ENCODE results near the gene HSD11B1L. TPM values are rescaled to one million over a fixed set of nuclear protein-coding genes. Genes with fewer than 3 reads are reported as not detected.

Gene HSD11B1L, protein sequence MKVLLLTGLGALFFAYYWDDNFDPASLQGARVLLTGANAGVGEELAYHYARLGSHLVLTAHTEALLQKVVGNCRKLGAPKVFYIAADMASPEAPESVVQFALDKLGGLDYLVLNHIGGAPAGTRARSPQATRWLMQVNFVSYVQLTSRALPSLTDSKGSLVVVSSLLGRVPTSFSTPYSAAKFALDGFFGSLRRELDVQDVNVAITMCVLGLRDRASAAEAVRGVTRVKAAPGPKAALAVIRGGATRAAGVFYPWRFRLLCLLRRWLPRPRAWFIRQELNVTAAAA
- total RNA-seq = 10 to 100 TPM; 10.3 to 12.6 TPM

DNA sequence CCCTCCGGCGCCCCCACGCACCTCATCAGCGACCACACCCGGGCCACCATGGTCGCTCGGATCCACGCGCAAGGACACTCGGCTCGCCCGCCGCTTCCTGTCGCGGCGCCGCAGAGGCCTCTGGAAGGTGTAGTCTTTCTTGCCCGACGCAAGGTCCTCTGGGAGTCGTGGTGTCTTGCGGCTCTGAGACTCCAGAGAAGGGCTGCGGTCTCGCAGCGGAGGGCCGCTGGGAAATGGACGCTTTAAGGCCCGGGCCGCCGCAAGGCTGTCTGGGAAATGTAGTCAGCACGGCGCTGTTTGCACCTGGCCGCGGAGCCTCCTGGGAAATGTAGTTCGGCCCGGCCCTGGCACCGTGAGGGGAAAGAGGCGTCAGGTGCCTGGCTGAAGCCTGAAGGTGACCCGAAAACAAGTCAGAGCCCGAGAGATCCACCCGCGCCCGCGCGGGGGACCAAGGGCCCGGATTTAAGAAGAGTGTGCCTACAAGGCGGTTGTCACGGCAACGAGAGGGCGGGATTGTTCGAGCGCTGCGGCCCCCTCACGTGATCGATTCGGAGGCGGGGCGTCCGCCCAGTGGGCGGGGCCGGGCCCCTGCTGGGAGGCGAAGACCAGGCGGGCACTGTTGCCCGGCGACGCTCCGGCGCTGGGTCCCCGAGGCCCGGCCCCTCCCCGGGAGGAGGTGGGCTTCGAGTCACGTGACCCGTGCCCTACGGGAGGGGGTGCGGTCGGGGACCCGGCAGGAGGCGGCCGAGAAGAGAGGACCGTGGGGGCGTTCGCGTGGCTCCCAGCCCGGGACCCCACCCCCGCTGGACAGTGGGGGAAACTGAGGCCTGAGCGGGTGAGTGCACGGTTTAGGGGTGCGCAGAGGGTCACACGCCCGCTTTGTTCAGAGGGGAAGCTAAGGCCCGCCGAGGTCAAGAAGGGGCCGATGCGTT, at the start of gene HSD11B1L, which contains the start of gene MICOS13:
HSD11B1L (plus strand) TSS at position 591 of the 932 bp plus-strand sequence. CDS start 3,806 bp downstream, outside the sequence.
MICOS13 (minus strand) TSS at position 80 of the 932 bp plus-strand sequence; CDS start at position 50, 30 bp downstream.
- H3K4me1 ChIP-seq = peaks cover 0 to 27% of the 10 kb centered on the region in 2 donors
- H3K27ac ChIP-seq = peak within 1 kb of the TSS; percentile 91 to 95
- peak within 1 kb of the TSS; percentile 90 to 92 for H3K4me3 ChIP-seq
- peak; percentile 99 for DNase-seq (ENCODE audit: low spot score)
- H3K36me3 ChIP-seq = peaks cover 12% of the 10 kb centered on the region
- TF ChIP-seq, protein P1, sequence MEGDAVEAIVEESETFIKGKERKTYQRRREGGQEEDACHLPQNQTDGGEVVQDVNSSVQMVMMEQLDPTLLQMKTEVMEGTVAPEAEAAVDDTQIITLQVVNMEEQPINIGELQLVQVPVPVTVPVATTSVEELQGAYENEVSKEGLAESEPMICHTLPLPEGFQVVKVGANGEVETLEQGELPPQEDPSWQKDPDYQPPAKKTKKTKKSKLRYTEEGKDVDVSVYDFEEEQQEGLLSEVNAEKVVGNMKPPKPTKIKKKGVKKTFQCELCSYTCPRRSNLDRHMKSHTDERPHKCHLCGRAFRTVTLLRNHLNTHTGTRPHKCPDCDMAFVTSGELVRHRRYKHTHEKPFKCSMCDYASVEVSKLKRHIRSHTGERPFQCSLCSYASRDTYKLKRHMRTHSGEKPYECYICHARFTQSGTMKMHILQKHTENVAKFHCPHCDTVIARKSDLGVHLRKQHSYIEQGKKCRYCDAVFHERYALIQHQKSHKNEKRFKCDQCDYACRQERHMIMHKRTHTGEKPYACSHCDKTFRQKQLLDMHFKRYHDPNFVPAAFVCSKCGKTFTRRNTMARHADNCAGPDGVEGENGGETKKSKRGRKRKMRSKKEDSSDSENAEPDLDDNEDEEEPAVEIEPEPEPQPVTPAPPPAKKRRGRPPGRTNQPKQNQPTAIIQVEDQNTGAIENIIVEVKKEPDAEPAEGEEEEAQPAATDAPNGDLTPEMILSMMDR (IDR thresholded peaks at IDR 0.05) = no peak
- no peaks in the 10 kb centered on the region for H3K9me3 ChIP-seq
- H3K27me3 ChIP-seq = no peaks in the 10 kb centered on the region

DNA sequence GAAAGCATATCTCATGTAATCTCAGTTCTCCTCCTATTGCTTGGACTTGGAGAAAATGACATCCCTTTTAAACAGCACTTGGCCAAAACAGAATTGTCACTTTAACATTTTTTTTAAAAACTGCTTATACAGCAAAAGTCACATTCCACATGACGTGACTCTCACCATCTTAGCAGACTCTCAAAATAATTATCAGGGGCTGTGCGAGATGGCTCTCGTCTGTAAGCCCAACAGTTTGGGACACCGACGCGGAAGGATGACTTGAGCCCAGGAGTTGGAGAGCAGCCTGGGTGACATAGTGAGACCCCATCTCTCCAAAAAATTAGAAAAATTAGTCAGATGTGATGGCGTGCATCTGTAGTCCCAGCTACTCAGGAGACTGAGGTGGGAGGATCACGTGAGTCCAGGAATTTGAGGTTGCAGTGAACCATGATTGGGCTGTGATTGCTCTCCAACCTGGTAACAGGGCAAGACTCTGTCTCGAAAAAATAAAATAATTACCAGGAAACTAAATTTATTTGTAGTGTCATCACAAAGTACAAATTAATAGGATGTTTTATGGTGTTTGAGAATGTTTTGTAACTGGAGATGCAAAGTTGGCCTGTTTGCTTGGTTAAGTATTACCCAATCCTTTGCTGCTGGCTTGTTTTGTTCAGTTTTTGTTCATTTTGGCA, 49.1 kb upstream of the HSD11B1L start:
- Histone ChIP-seq H3K4me1 (peaks cover 0 to 75% of the 10 kb centered on the region in 2 donors), H3K4me3 (no peak overlapping the region), H3K9me3 (no peaks in the 10 kb centered on the region), H3K27ac (peak overlapping the region; percentile 3 to 24), H3K36me3 (peaks cover 37% of the 10 kb centered on the region), H3K27me3 (no peaks in the 10 kb centered on the region)
- no peak for DNase-seq (ENCODE audit: low spot score)
- TF ChIP-seq, protein P1 (IDR thresholded peaks at IDR 0.05) = no peak

DNA sequence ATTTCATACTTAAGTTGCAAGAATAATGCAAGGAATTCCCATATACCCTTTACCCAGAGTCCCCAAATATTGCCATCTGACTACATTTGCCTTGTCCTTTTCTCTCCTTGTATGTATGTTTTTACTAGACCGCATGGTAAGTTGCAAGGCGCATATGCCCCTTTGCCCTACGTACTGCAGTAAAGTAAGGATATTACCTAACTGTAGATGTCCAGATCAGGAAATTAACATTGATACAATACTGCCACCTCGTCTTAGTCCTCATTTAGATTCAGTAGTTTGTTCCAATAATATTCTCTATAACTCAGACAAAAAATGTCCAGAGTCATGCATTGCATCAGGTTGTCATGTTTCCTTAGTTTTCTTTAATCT, 48.6 kb upstream of the HSD11B1L start:
- no peak for DNase-seq (ENCODE audit: low spot score)
- peak overlapping the region in 1 of 2 donors; percentile 3 for H3K27ac ChIP-seq

DNA sequence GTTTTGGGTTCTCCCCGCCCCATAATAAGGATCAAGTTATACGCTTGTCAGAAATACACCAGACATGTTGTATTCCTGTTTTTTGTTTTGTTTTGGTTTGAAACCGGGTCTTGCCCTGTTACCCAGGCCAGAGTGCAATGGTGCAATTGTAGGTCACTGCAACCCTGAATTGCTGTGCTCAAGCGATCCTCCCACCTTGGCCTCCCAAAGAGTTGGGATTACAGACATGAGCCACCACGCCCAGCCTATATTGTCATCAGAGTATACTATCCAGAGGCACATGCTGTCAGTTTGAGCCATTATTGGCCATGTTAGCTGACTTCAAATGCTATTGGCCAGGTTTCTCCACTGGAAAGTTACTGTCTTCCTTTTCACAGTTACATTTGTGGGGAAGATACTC, 48.2 kb upstream of the HSD11B1L start:
- DNase-seq (ENCODE audit: low spot score) = no peak
- Histone ChIP-seq H3K27me3 (no peaks in the 10 kb centered on the region), H3K4me3 (no peak overlapping the region), H3K36me3 (peaks cover 28% of the 10 kb centered on the region), H3K4me1 (peaks cover 0 to 68% of the 10 kb centered on the region in 2 donors), H3K9me3 (no peaks in the 10 kb centered on the region), H3K27ac (no peak overlapping the region)
- TF ChIP-seq, protein P1 (IDR thresholded peaks at IDR 0.05) = no peak

More for the DNA sequence above, 48.6 kb upstream of the HSD11B1L start:
- no peaks in the 10 kb centered on the region for H3K27me3 ChIP-seq
- H3K4me1 ChIP-seq = peaks cover 0 to 69% of the 10 kb centered on the region in 2 donors
- H3K9me3 ChIP-seq = no peaks in the 10 kb centered on the region
- peaks cover 32% of the 10 kb centered on the region for H3K36me3 ChIP-seq
- H3K4me3 ChIP-seq = no peak overlapping the region
- TF ChIP-seq, protein P1 (IDR thresholded peaks at IDR 0.05) = no peak

DNA sequence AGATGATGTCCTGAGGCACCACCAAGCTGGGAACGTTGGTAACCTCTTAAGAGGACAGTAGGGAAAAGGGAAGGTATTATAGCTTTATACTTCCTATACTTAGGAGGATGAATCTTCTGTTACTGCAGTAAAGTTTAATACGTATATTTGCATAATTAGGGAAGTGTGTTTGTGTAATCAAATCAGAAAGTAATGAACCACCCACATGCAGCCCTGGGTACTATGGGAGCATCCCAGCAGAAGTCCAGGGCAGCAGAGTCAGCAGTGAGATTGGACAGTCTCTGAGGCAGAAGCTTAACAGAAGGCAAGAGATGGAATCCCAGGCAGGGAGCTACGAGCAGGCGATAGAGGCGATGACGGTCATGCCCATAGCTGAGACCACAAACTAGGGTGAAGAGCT, 45.4 kb upstream of the HSD11B1L start:
- Histone ChIP-seq H3K27ac (no peak overlapping the region), H3K4me1 (peaks cover 0 to 47% of the 10 kb centered on the region in 2 donors)

More for the DNA sequence above, 45.4 kb upstream of the HSD11B1L start:
- no peak for DNase-seq (ENCODE audit: low spot score)
- H3K9me3 ChIP-seq = no peaks in the 10 kb centered on the region
- no peak overlapping the region for H3K4me3 ChIP-seq
- H3K36me3 ChIP-seq = peaks cover under 1% of the 10 kb centered on the region
- no peaks in the 10 kb centered on the region for H3K27me3 ChIP-seq
- TF ChIP-seq, protein P1 (IDR thresholded peaks at IDR 0.05) = no peak

All from right atrium auricular region (tissue), 2 donors.